SK-N-SH (cell line): ENCODE data around the gene KRT37. TPM values are rescaled to one million over a fixed set of nuclear protein-coding genes. Genes with fewer than 3 reads are reported as not detected.

Experiments used
- CTCF ChIA-PET: fragments of 300-600, 350-600 bp; formaldehyde crosslinking; extraction: SDS; loops from one replicate; lab custom pipeline; 2021; lab: Yijun Ruan, JAX
- POLR2A ChIA-PET: fragments of 350-600 bp; sonication (Branson Sonifier 250); formaldehyde crosslinking; extraction: SDS; loops from one replicate; lab custom pipeline; 2020; ENCODE audit warnings: antibody characterized with exemption, inconsistent platforms; lab: Yijun Ruan, JAX
- DNase-seq: peaks from one replicate; pipeline ENCODE4 v3.0.0; 2012
- H2AFZ ChIP-seq: fragments of 200-600 bp; sonication (generic); 2 replicates; pipeline ENCODE4 v1.8.1; 2016; ENCODE audit warnings: antibody characterized with exemption, mild to moderate bottlenecking, low read depth
- H3F3A ChIP-seq: fragments of 200-600 bp; sonication (generic); replicated peaks from 2 replicates; pipeline ENCODE3; 2016; ENCODE audit warnings: antibody characterized with exemption, mild to moderate bottlenecking; ENCODE audit not compliant: insufficient read depth
- H3K27ac ChIP-seq, 2 experiments: fragments of 200-500 bp in 1 of 2; fragments of 200-600 bp in 1 of 2; sonication (Bioruptor generic) in 1 of 2; sonication (generic), shearing (Covaris generic) in 1 of 2; 2 replicates each; pipeline versions ENCODE4 v1.5.1 to v1.6.1; 2014 to 2016; ENCODE audit warnings: low read depth in 2 of 2, inconsistent platforms in 1 of 2, low read length in 1 of 2, mild to moderate bottlenecking in 1 of 2, mixed read lengths in 1 of 2
- H3K27me3 ChIP-seq: fragments of 200-600 bp; sonication (generic), shearing (Covaris generic); 2 replicates; pipeline ENCODE4 v1.6.1; 2016; ENCODE audit warnings: mixed run types; ENCODE audit not compliant: insufficient read depth
- H3K36me3 ChIP-seq, 2 experiments: fragments of 200-500 bp in 1 of 2; fragments of 200-600 bp in 1 of 2; sonication (Bioruptor generic) in 1 of 2; sonication (generic) in 1 of 2; replicated peaks in 1 of 2; 2 replicates each; pipeline versions ENCODE3 to v1.5.1; 2014 to 2016; ENCODE audit warnings: low read length in 1 of 2, mild to moderate bottlenecking in 1 of 2; ENCODE audit not compliant: insufficient read depth in 2 of 2, control insufficient read depth in 1 of 2
- H3K4me1 ChIP-seq, 2 experiments: fragments of 200-500 bp in 1 of 2; fragments of 200-600 bp in 1 of 2; sonication (Bioruptor generic) in 1 of 2; sonication (generic), shearing (Covaris generic) in 1 of 2; 2 replicates each; pipeline versions ENCODE4 v1.5.1 to v1.6.1; 2014 to 2016; ENCODE audit warnings: low read depth in 1 of 2, low read length in 1 of 2, mixed run types in 1 of 2; ENCODE audit not compliant: insufficient read depth in 2 of 2, control insufficient read depth in 1 of 2
- H3K4me2 ChIP-seq: fragments of 200-600 bp; sonication (generic), shearing (Covaris generic); 2 replicates; pipeline ENCODE4 v1.6.1; 2017; ENCODE audit warnings: mixed run types
- H3K4me3 ChIP-seq, 2 experiments: fragments of 200-500 bp in 1 of 2; fragments of 200-600 bp in 1 of 2; sonication (Bioruptor generic) in 1 of 2; sonication (generic), shearing (Covaris generic) in 1 of 2; 2 replicates each; pipeline versions ENCODE4 v1.5.1 to v1.8.1; 2014 to 2016; ENCODE audit warnings: low read depth in 2 of 2, inconsistent platforms in 1 of 2, low read length in 1 of 2, mild to moderate bottlenecking in 1 of 2, mixed read lengths in 1 of 2, moderate library complexity in 1 of 2
- H3K79me2 ChIP-seq: fragments of 200-600 bp; sonication (generic); 2 replicates; pipeline ENCODE4 v1.8.1; 2017; ENCODE audit warnings: mild to moderate bottlenecking; ENCODE audit not compliant: insufficient read depth
- H3K9ac ChIP-seq: fragments of 200-600 bp; sonication (generic); 2 replicates; pipeline ENCODE4 v1.6.1; 2017; ENCODE audit warnings: mixed run types
- H3K9me2 ChIP-seq: fragments of 200-600 bp; sonication (generic); 2 replicates; pipeline ENCODE4 v1.6.1; 2017; ENCODE audit warnings: mixed run types
- H3K9me3 ChIP-seq: fragments of 200-600 bp; sonication (generic); 2 replicates; pipeline ENCODE4 v1.6.1; 2017; ENCODE audit warnings: mixed run types, mild to moderate bottlenecking, moderate library complexity
- H4K20me1 ChIP-seq: fragments of 200-600 bp; sonication (generic); 2 replicates; pipeline ENCODE4 v1.6.1; 2017; ENCODE audit warnings: mild to moderate bottlenecking, mixed run types; ENCODE audit not compliant: insufficient read depth
- ELF1 ChIP-seq: IDR thresholded peaks from 2 replicates; pipeline ENCODE4 v1.4.0; 2012
- EZH2phosphoT487 ChIP-seq: fragments of 200-600 bp; sonication (generic); IDR thresholded peaks from 2 replicates; pipeline ENCODE4 v1.6.1; 2017; ENCODE audit warnings: low read depth, mixed run types, mild to moderate bottlenecking, antibody characterized with exemption, moderate library complexity, borderline replicate concordance
- FOSL2 ChIP-seq: IDR thresholded peaks from 2 replicates; pipeline ENCODE4 v1.4.0; 2012; ENCODE audit warnings: low read depth, mild to moderate bottlenecking, moderate library complexity, borderline replicate concordance
- MEF2A ChIP-seq: IDR thresholded peaks from 2 replicates; pipeline ENCODE4 v1.4.0; 2012; ENCODE audit warnings: low read depth, borderline replicate concordance
- MXI1 ChIP-seq: IDR thresholded peaks from 2 replicates; pipeline ENCODE4 v1.6.1; 2012; ENCODE audit warnings: mild to moderate bottlenecking, low read depth, low read length, improper control_type of control experiment
- NFIC ChIP-seq: IDR thresholded peaks from 2 replicates; pipeline ENCODE4 v1.4.0; 2012; ENCODE audit warnings: borderline replicate concordance
- POLR2AphosphoS5 ChIP-seq: IDR thresholded peaks from 2 replicates; pipeline ENCODE4 v1.6.1; 2012; ENCODE audit warnings: low read depth, low read length
- RFX5 ChIP-seq: IDR thresholded peaks from 2 replicates; pipeline ENCODE4 v1.6.1; 2012; ENCODE audit warnings: mild to moderate bottlenecking, improper control_type of control experiment, low read length
- SIN3A ChIP-seq: IDR thresholded peaks from 2 replicates; pipeline ENCODE4 v1.6.1; 2012; ENCODE audit warnings: low read depth, mild to moderate bottlenecking, low read length, moderate library complexity, borderline replicate concordance
- TAF1 ChIP-seq: IDR thresholded peaks from 2 replicates; pipeline ENCODE4 v1.6.1; 2012; ENCODE audit warnings: low read depth, mild to moderate bottlenecking, low read length, moderate library complexity, borderline replicate concordance
- TCF12 ChIP-seq: IDR thresholded peaks from 2 replicates; pipeline ENCODE4 v1.4.0; 2012
- TEAD4 ChIP-seq: IDR thresholded peaks from 2 replicates; pipeline ENCODE4 v1.4.0; 2012; ENCODE audit warnings: mild to moderate bottlenecking, borderline replicate concordance; ENCODE audit not compliant: insufficient read depth
- USF2 ChIP-seq: fragments of 150-350 bp; IDR thresholded peaks from 2 replicates; pipeline ENCODE4 v1.6.1; 2017; ENCODE audit warnings: antibody characterized with exemption, low read length, low read depth, borderline replicate concordance
- WGBS: methylation state at CpG from one replicate; pipeline ENCODE4 v1.1.6; 2017; ENCODE audit warnings: low lambda C conversion rate; 5-methylcytosine and 5-hydroxymethylcytosine counted together
- polyA plus RNA-seq, 3 experiments: library from polyadenylated mRNA; depleted of rRNA; stranded (reverse); fragments of >200 nt; gene quantifications; 2 replicates each; pipeline ENCODE4 v1.2.3, GENCODE V29; 2012

KRT37 gene
- polyA plus RNA-seq, 1 of the 3 experiments (the other 2 are of a cell fraction) = not detected

GRCh38 chr17:41448506-41448905 is 24.1 kb upstream of the KRT37 start:
- no peak overlapping the region for H3K9ac ChIP-seq
- H3K4me1 ChIP-seq = no peaks in the 10 kb centered on the region
- no peak for TF ChIP-seq ELF1
- TF ChIP-seq SIN3A = no peak
- no peak for TF ChIP-seq NFIC
- TF ChIP-seq FOSL2 = no peak
- TF ChIP-seq MXI1 = no peak
- H3K9me3 ChIP-seq = no peaks in the 10 kb centered on the region; the same call in 1 of the 2 replicates
- no peak for DNase-seq
- no peaks in the 10 kb centered on the region for H3K9me2 ChIP-seq
- H3K27ac ChIP-seq = no peak overlapping the region
- no peaks in the 10 kb centered on the region for H3K36me3 ChIP-seq
- ChIA-PET CTCF (no interaction called here), POLR2A (no interaction called here)
- 100% methylated on average over 1 of the region's 2 CpGs for WGBS
- no peak overlapping the region for H3K4me3 ChIP-seq
- no peak overlapping the region for H3K4me2 ChIP-seq
- H4K20me1 ChIP-seq = no peaks in the 10 kb centered on the region
- no peak overlapping the region for H2AFZ ChIP-seq
- H3F3A ChIP-seq = peaks cover 9% of the 10 kb centered on the region
- H3K27me3 ChIP-seq = no peaks in the 10 kb centered on the region; the same call in 1 of the 2 replicates
- no peaks in the 10 kb centered on the region for H3K79me2 ChIP-seq

- H3K9me2 ChIP-seq = no peaks in the 10 kb centered on the region
- H3K4me1 ChIP-seq = no peaks in the 10 kb centered on the region
- H3K36me3 ChIP-seq = no peaks in the 10 kb centered on the region
- no peak overlapping the region for H2AFZ ChIP-seq
- H3K9me3 ChIP-seq = no peaks in the 10 kb centered on the region; the same call in 1 of the 2 replicates
- WGBS = 8% methylated on average over 2 of the region's 2 CpGs
- no peaks in the 10 kb centered on the region for H4K20me1 ChIP-seq
- H3K27me3 ChIP-seq = no peaks in the 10 kb centered on the region; the same call in 1 of the 2 replicates
- no peak overlapping the region; a peak in 1 of 4 replicates for H3K27ac ChIP-seq
- TF ChIP-seq TEAD4 (no peak), POLR2AphosphoS5 (no peak)
- H3K4me2 ChIP-seq = peak overlapping the region; percentile 48; the same call in 1 of the 2 replicates
- H3K4me3 ChIP-seq = no peak overlapping the region
- no peak for DNase-seq
- ChIA-PET POLR2A (no interaction called here), CTCF (interaction anchor here (2.0 kb wide), 1 partner anchor 102 kb away, joined by 7 read pairs; no protein-coding TSS in a partner anchor)
- peaks cover 9% of the 10 kb centered on the region for H3F3A ChIP-seq
- no peaks in the 10 kb centered on the region for H3K79me2 ChIP-seq
- no peak overlapping the region for H3K9ac ChIP-seq
Measured at GRCh38 chr17:41446806-41447205, 22.4 kb upstream of the KRT37 start.

- TF ChIP-seq EZH2phosphoT487 (no peak), USF2 (no peak), MEF2A (no peak), RFX5 (no peak), TCF12 (no peak), TAF1 (no peak), NFIC (no peak)
- 37% methylated on average over 3 of the region's 3 CpGs for WGBS
- no peak overlapping the region for H3K4me3 ChIP-seq
- H3K9ac ChIP-seq = no peak overlapping the region
- H3K4me1 ChIP-seq = no peaks in the 10 kb centered on the region
- no peaks in the 10 kb centered on the region for H3K36me3 ChIP-seq
- ChIA-PET CTCF (interaction anchor here (1.0 kb wide), 1 partner anchor 27 kb away, joined by 3 read pairs; no protein-coding TSS in a partner anchor), POLR2A (no interaction called here)
- no peaks in the 10 kb centered on the region for H3K9me3 ChIP-seq
- H4K20me1 ChIP-seq = no peaks in the 10 kb centered on the region
- no peak overlapping the region for H3K27ac ChIP-seq
- no peaks in the 10 kb centered on the region for H3K9me2 ChIP-seq
- DNase-seq = no peak
- H3F3A ChIP-seq = peaks cover 9% of the 10 kb centered on the region
- no peaks in the 10 kb centered on the region; the same call in 1 of the 2 replicates for H3K27me3 ChIP-seq
- H3K4me2 ChIP-seq = no peak overlapping the region
- no peaks in the 10 kb centered on the region for H3K79me2 ChIP-seq
- no peak overlapping the region for H2AFZ ChIP-seq
Measured at GRCh38 chr17:41444640-41445039, 20.3 kb upstream of the KRT37 start.
